Heart left ventricle (tissue), 16 donors: Measurements from ENCODE around the gene METTL22. TPM values are rescaled to one million over a fixed set of nuclear protein-coding genes. Genes with fewer than 3 reads are reported as not detected.
A peak's percentile ranks its signal among the peaks of the same experiment; 100 is the strongest.

Experiments used
- ATAC-seq, 4 donors: fragments of 200-7000 bp; cut with Tn5 transposase; one replicate each; pipeline ENCODE4 v1.9.1; 2020 to 2022; ENCODE audit warnings: moderate library complexity in 4 of 4, mild to moderate bottlenecking in 3 of 4, moderate number of reproducible peaks in 1 of 4
- DNase-seq, 5 donors: peaks; one replicate each; pipeline ENCODE4 v3.0.0-alpha.2; 2020
- H3K27ac ChIP-seq, 12 donors: fragments of 200-600 bp; sonication (generic) in 4 of 12; one replicate each; pipeline versions ENCODE4 v1.5.0 to v1.8.0; 2016 to 2022; ENCODE audit warnings: mild to moderate bottlenecking in 2 of 12
- H3K27me3 ChIP-seq, 9 donors: fragments of 200-600 bp; sonication (generic) in 2 of 9; one replicate each; pipeline versions ENCODE4 v1.5.1 to v1.8.0; 2016 to 2022; ENCODE audit warnings: mild to moderate bottlenecking in 3 of 9
- H3K36me3 ChIP-seq, 9 donors: fragments of 200-600 bp; sonication (generic) in 2 of 9; one replicate each; pipeline versions ENCODE4 v1.5.0 to v1.8.0; 2018 to 2022; ENCODE audit warnings: mild to moderate bottlenecking in 2 of 9
- H3K4me1 ChIP-seq, 12 donors: fragments of 200-600 bp; sonication (generic) in 4 of 12; one replicate each; pipeline versions ENCODE4 v1.5.0 to v1.8.0; 2016 to 2022; ENCODE audit warnings: mild to moderate bottlenecking in 3 of 12
- H3K4me3 ChIP-seq, 12 donors: fragments of 200-600 bp; sonication (generic) in 4 of 12; one replicate each; pipeline versions ENCODE4 v1.5.0 to v1.8.0; 2017 to 2022; ENCODE audit warnings: mild to moderate bottlenecking in 9 of 12, moderate library complexity in 4 of 12
- H3K9me3 ChIP-seq, 12 donors: fragments of 200-600 bp; sonication (generic) in 4 of 12; one replicate each; pipeline versions ENCODE4 v1.5.0 to v1.8.0; 2016 to 2022; ENCODE audit warnings: mild to moderate bottlenecking in 1 of 12
- POLR2A ChIP-seq, 2 donors: fragments of 450-650 bp; IDR thresholded peaks; one replicate each; pipeline ENCODE4 v1.6.1; 2017; ENCODE audit warnings: antibody characterized with exemption in 2 of 2, mild to moderate bottlenecking in 2 of 2, moderate library complexity in 2 of 2
- WGBS, 4 donors: extraction: QIAGEN DNeasy Blood & Tissue Kit in 2 of 4; methylation state at CpG; one replicate each; pipeline versions ENCODE4 v1.1.5 to v1.1.7; 2013 to 2018; 5-methylcytosine and 5-hydroxymethylcytosine counted together
- intact Hi-C, 10 donors: fragments of 100-400 bp; cut with DNase I; formaldehyde crosslinking; loops; one replicate each; pipeline versions ENCODE4 v1.11.1 to v1.14.2; 2022
- polyA plus RNA-seq, 2 donors: library from polyadenylated mRNA; stranded (reverse); fragments of 200-250 nt; gene quantifications; one replicate each; pipeline ENCODE4 v1.2.3, GENCODE V29; 2013
- total RNA-seq, 9 donors: library from RNA; depleted of rRNA in 2 of 9; stranded (reverse); fragments of >200 nt in 2 of 9; fragmentation: NEBNext Ultra II Directional in 3 of 9; extraction: Animal tissue kit (Norgen Biotek cat#: 25700) in 3 of 9; gene quantifications; one replicate each; pipeline versions ENCODE4 v1.1.0 to v1.2.4, GENCODE V29; 2016 to 2023
- TF ChIP-seq, protein P1 (sequence below), 12 donors: fragments of 200-600 bp; sonication (generic) in 4 of 12; IDR thresholded peaks; one replicate each; pipeline versions ENCODE4 v1.5.0 to v1.8.0; 2018 to 2022; ENCODE audit warnings: antibody characterized with exemption in 12 of 12, mild to moderate bottlenecking in 5 of 12
- donor health status: ischemic (EF 13 %, LVEDD 7.1; RV severe dilation, severe dysfunction).
- donor health status: healthy with polysubstance abuse.
- donor health status: DM: no; HTN: yes; CAD: no.
- donor health status: DM: no; HTN: no; CAD: no.
- donor health status: ischemic (EF 25% LVEDD 6.9; RV normal size, moderate dysfunction).
- donor health status: ischemic (EF 25% LVEDD 5.7; RV mildly dilated, moderate dysfunction).
- donor health status: healthy.
- donor health status: DM: yes; HTN: yes; CAD: no.
- donor health status: ischemic (EF 35%, LVEDD 5.7; RV mildly dilated, moderate dysfunction).
- donor health status: nonischemic (EF 11% LVEDD 7.7; RV severe dilation, severe dysfunction).
- donor health status: DM: yes; HTN: yes; CAD: no.
- donor health status: PGD.
- donor health status: ischemic (EF 29% LVEDD 5.4; RV normal size, mild dysfunction).
- donor health status: nonischemic (EF 23%, LVEDD 6.1; RV moderate dilation, normal function).

METTL22 gene
- total and polyA plus RNA-seq, 11 donors = 15.3 to 80.3 (median 34.0) TPM

GRCh38 chr16:8631818-8632465 is 10.4 kb downstream of the METTL22 start:
- no peak for ATAC-seq
- Histone ChIP-seq H3K36me3 (peaks cover 0 to 100% (median 94%) of the 10 kb centered on the region in 9 donors), H3K4me1 (peaks cover 0 to 22% (median 0%) of the 10 kb centered on the region in 12 donors), H3K9me3 (no peaks in the 10 kb centered on the region), H3K4me3 (no peak overlapping the region), H3K27ac (peak overlapping the region in 5 of 12 donors; percentile 6 to 94 (median 49)), H3K27me3 (no peaks in the 10 kb centered on the region)
- DNase-seq = no peak
- TF ChIP-seq, protein P1, sequence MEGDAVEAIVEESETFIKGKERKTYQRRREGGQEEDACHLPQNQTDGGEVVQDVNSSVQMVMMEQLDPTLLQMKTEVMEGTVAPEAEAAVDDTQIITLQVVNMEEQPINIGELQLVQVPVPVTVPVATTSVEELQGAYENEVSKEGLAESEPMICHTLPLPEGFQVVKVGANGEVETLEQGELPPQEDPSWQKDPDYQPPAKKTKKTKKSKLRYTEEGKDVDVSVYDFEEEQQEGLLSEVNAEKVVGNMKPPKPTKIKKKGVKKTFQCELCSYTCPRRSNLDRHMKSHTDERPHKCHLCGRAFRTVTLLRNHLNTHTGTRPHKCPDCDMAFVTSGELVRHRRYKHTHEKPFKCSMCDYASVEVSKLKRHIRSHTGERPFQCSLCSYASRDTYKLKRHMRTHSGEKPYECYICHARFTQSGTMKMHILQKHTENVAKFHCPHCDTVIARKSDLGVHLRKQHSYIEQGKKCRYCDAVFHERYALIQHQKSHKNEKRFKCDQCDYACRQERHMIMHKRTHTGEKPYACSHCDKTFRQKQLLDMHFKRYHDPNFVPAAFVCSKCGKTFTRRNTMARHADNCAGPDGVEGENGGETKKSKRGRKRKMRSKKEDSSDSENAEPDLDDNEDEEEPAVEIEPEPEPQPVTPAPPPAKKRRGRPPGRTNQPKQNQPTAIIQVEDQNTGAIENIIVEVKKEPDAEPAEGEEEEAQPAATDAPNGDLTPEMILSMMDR (IDR thresholded peaks at IDR 0.05) = no peak
- TF ChIP-seq POLR2A (IDR thresholded peaks at IDR 0.05) = no peak
- 63 to 66% (median 65%) methylated on average over 14 to 15 of the region's 15 CpGs for WGBS, 4 donors
- intact Hi-C loops = no loop called here

- Histone ChIP-seq H3K27ac (peak overlapping the region in 7 of 12 donors; percentile 13 to 94 (median 59)), H3K4me1 (peaks cover 0 to 22% (median 0%) of the 10 kb centered on the region in 12 donors), H3K36me3 (peaks cover 0 to 100% (median 93%) of the 10 kb centered on the region in 9 donors), H3K27me3 (no peaks in the 10 kb centered on the region), H3K9me3 (no peaks in the 10 kb centered on the region), H3K4me3 (no peak overlapping the region)
- ATAC-seq (peak; percentile 51 to 89 (median 74)), DNase-seq (peak in 4 of 5 donors; percentile 30 to 63 (median 42))
- no peak for TF ChIP-seq POLR2A (IDR thresholded peaks at IDR 0.05)
- TF ChIP-seq, protein P1 (IDR thresholded peaks at IDR 0.05) = no peak
- intact Hi-C loops = loop anchor here in 1 of 10 donors (1.0 kb wide), 1 partner anchor 12 kb away; no protein-coding TSS in a partner anchor
- WGBS, 4 donors = 65 to 77% (median 72%) methylated on average over 5 of the region's 5 CpGs
Measured at GRCh38 chr16:8632675-8633182, 11.2 kb downstream of the METTL22 start.

DNA sequence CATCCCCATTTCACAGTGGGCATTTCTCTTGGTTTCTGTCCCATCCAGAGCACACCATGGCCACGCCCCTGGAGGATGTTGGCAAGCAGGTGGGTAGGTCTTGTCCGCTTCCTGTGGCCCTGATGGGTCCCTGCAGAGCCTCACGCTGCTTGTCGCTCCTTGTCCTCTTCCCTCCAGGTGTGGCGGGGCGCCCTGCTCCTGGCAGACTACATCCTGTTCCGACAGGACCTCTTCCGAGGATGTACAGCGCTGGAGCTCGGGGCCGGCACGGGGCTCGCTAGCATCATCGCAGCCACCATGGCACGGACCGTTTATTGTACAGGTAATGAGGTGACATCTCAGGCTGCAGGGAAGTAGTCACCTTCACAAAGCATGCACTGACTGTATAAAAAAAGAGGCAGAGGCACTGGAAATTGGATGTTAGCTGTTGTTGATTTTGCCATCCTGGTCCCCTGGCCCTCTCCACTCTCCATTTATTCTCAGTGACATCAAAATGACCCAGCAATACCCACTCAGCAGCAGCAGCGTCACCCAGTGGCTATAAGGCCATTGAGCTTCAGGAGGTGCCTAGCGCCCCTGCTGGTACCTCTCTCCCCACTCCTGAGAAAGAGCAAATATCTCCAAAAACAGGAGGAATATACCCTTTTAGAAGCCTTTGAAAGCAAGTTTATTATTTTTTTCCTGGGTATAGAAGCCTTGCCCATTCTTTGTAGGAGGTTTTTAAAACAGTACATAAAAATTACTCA is 13.7 kb downstream of the METTL22 start:
- no peak overlapping the region for H3K27ac ChIP-seq
- ATAC-seq = no peak
- H3K4me1 ChIP-seq = peaks cover 0 to 22% (median 0%) of the 10 kb centered on the region in 12 donors
- H3K27me3 ChIP-seq = no peaks in the 10 kb centered on the region
- intact Hi-C loops = no loop called here
- DNase-seq = no peak
- TF ChIP-seq, protein P1 (IDR thresholded peaks at IDR 0.05) = peak in 4 of 12 donors; percentile 21 to 37 (median 25)
- TF ChIP-seq POLR2A (IDR thresholded peaks at IDR 0.05) = no peak
- H3K4me3 ChIP-seq = no peak overlapping the region
- H3K36me3 ChIP-seq = peaks cover 0 to 99% (median 90%) of the 10 kb centered on the region in 9 donors
- H3K9me3 ChIP-seq = no peaks in the 10 kb centered on the region
- 81 to 90% (median 84%) methylated on average over 17 to 18 of the region's 18 CpGs for WGBS, 4 donors

DNA sequence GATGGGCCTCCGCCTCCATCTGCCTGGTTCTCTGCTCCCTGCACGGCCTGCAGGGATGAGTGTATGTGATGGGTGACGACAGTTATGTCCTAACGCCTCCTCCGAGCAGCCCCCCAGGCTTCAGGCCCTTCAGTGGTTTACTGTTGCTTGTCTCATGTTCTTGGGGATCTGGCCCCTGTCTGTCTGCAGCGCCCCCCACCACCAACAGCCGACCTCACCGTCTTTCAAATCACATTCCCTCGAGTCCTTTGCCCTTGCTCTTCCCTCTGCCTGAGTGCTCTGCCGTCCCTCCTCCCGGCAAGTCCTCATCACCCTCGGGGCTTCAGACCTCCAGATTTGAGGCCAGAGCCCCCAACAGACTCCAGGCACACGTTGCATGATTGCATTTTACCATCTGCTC is 18.2 kb downstream of the METTL22 start:
- TF ChIP-seq POLR2A (IDR thresholded peaks at IDR 0.05) = no peak
- TF ChIP-seq, protein P1 (IDR thresholded peaks at IDR 0.05) = no peak
- Histone ChIP-seq H3K4me3 (no peak overlapping the region), H3K27me3 (no peaks in the 10 kb centered on the region), H3K36me3 (peaks cover 2 to 93% (median 91%) of the 10 kb centered on the region in 9 donors), H3K4me1 (peaks cover 0 to 11% (median 0%) of the 10 kb centered on the region in 12 donors), H3K9me3 (no peaks in the 10 kb centered on the region), H3K27ac (no peak overlapping the region)
- intact Hi-C loops = no loop called here
- no peak for DNase-seq
- 69 to 89% (median 73%) methylated on average over 11 to 13 of the region's 13 CpGs for WGBS, 4 donors
- no peak for ATAC-seq
